GM23338 (cell line): ENCODE measurements around the gene CNTN5. TPM values are rescaled to one million over a fixed set of nuclear protein-coding genes. Genes with fewer than 3 reads are reported as not detected.

ENCODE experiments used
- ATAC-seq: fragments of 200-7000 bp; cut with Tn5 transposase; 3 replicates; pipeline ENCODE4 v1.9.1; 2020
- DNase-seq: peaks from one replicate; pipeline ENCODE4 v3.0.0-alpha.2; 2015; ENCODE audit warnings: low spot score
- H2AFZ ChIP-seq: fragments of 200-600 bp; sonication (generic); 2 replicates; pipeline ENCODE4 v1.8.0; 2016; ENCODE audit warnings: antibody characterized with exemption, mild to moderate bottlenecking, moderate library complexity
- H3F3A ChIP-seq: fragments of 200-600 bp; sonication (generic); replicated peaks from 2 replicates; pipeline ENCODE4 v1.8.0; 2017; ENCODE audit warnings: antibody characterized with exemption, mixed run types, low read depth
- H3K27ac ChIP-seq: fragments of 200-600 bp; sonication (generic); 2 replicates; pipeline ENCODE4 v1.6.1; 2016; ENCODE audit warnings: low read depth
- H3K27me3 ChIP-seq: fragments of 200-600 bp; sonication (generic); 2 replicates; pipeline ENCODE4 v1.8.0; 2016; ENCODE audit warnings: mild to moderate bottlenecking, mixed run types, moderate library complexity; ENCODE audit not compliant: insufficient read depth
- H3K36me3 ChIP-seq: fragments of 200-600 bp; sonication (generic); 2 replicates; pipeline ENCODE4 v1.8.0; 2016; ENCODE audit warnings: mild to moderate bottlenecking; ENCODE audit not compliant: insufficient read depth
- H3K4me1 ChIP-seq: fragments of 200-600 bp; sonication (generic); 2 replicates; pipeline ENCODE4 v1.8.0; 2016; ENCODE audit warnings: mild to moderate bottlenecking, moderate library complexity; ENCODE audit not compliant: insufficient read depth
- H3K4me2 ChIP-seq: fragments of 200-600 bp; sonication (generic); 2 replicates; pipeline ENCODE4 v1.7.1; 2017; ENCODE audit warnings: mixed run types
- H3K4me3 ChIP-seq: fragments of 200-600 bp; sonication (generic); 2 replicates; pipeline ENCODE4 v1.6.1; 2016; ENCODE audit warnings: mixed run types
- H3K79me2 ChIP-seq: fragments of 200-600 bp; sonication (generic); replicated peaks from 2 replicates; pipeline ENCODE4 v1.8.0; 2017; ENCODE audit warnings: mild to moderate bottlenecking; ENCODE audit not compliant: insufficient read depth
- H3K9me2 ChIP-seq: fragments of 200-600 bp; sonication (generic); 2 replicates; pipeline ENCODE4 v1.8.0; 2017; ENCODE audit not compliant: insufficient read depth
- H4K20me1 ChIP-seq: fragments of 200-600 bp; sonication (generic); replicated peaks from 2 replicates; pipeline ENCODE4 v1.8.0; 2017; ENCODE audit warnings: mild to moderate bottlenecking; ENCODE audit not compliant: insufficient read depth
- H3K27ac Mint-ChIP-seq: 2 replicates; pipeline ENCODE4 v1.8.0; 2020; ENCODE audit warnings: inconsistent platforms, mild to moderate bottlenecking, moderate library complexity, mixed read lengths
- H3K27me3 Mint-ChIP-seq: 3 replicates; pipeline ENCODE4 v1.8.0; 2022; ENCODE audit warnings: low read depth, mild to moderate bottlenecking, moderate library complexity, mixed read lengths, inconsistent platforms; ENCODE audit not compliant: insufficient read depth, poor library complexity
- H3K36me3 Mint-ChIP-seq: 3 replicates; pipeline ENCODE4 v1.8.0; 2021; ENCODE audit warnings: low read depth, mild to moderate bottlenecking, inconsistent platforms, moderate library complexity, mixed read lengths
- H3K4me1 Mint-ChIP-seq: 3 replicates; pipeline ENCODE4 v1.8.0; 2020; ENCODE audit warnings: mild to moderate bottlenecking, inconsistent platforms, mixed read lengths
- H3K4me3 Mint-ChIP-seq: 3 replicates; pipeline ENCODE4 v1.8.0; 2021; ENCODE audit warnings: moderate library complexity, mild to moderate bottlenecking, inconsistent platforms, mixed read lengths
- H3K9me3 Mint-ChIP-seq: 3 replicates; pipeline ENCODE4 v1.8.0; 2020; ENCODE audit warnings: moderate library complexity, mild to moderate bottlenecking, inconsistent platforms, mixed read lengths
- CREB1 ChIP-seq: fragments of 250-450 bp; sonication (Bioruptor Pico); IDR thresholded peaks from 2 replicates; pipeline ENCODE4 v1.5.0; 2020; ENCODE audit warnings: low read depth, mild to moderate bottlenecking, moderate library complexity
- CTCF ChIP-seq, 2 experiments: fragments of 200-600 bp in 1 of 2; sonication (generic) in 1 of 2; conservative IDR thresholded peaks; 2 replicates each; pipeline versions ENCODE4 v1.5.1 to v1.6.1; 2016 to 2017; ENCODE audit warnings: antibody characterized with exemption in 2 of 2, low read depth in 2 of 2, mild to moderate bottlenecking in 2 of 2, moderate library complexity in 1 of 2
- EZH2 ChIP-seq: fragments of 200-600 bp; sonication (generic); IDR thresholded peaks from one replicate; pipeline ENCODE4 v1.8.0; 2017; ENCODE audit warnings: antibody characterized with exemption, mild to moderate bottlenecking, low read depth; ENCODE audit not compliant: unreplicated experiment
- EZH2phosphoT487 ChIP-seq: fragments of 200-600 bp; sonication (generic); IDR thresholded peaks from one replicate; pipeline ENCODE4 v1.8.1; 2018; ENCODE audit warnings: antibody characterized with exemption; ENCODE audit not compliant: unreplicated experiment
- JUNB ChIP-seq: IDR thresholded peaks from one replicate; pipeline ENCODE4 v1.6.1; 2016; ENCODE audit warnings: antibody characterized with exemption; ENCODE audit not compliant: unreplicated experiment
- NANOG ChIP-seq: IDR thresholded peaks from 2 replicates; pipeline ENCODE4 v1.6.1; 2016; ENCODE audit warnings: antibody characterized with exemption, borderline replicate concordance
- POLR2AphosphoS5 ChIP-seq: IDR thresholded peaks from 2 replicates; pipeline ENCODE4 v1.6.1; 2016; ENCODE audit warnings: antibody characterized with exemption, low read depth
- STAT1 ChIP-seq: IDR thresholded peaks from one replicate; pipeline ENCODE4 v1.6.1; 2016; ENCODE audit warnings: antibody characterized with exemption; ENCODE audit not compliant: unreplicated experiment
- ZNF114 ChIP-seq: fragments of 250-450 bp; sonication (Bioruptor Pico); IDR thresholded peaks from 2 replicates; pipeline ENCODE4 v1.5.0; 2020; ENCODE audit warnings: mild to moderate bottlenecking, moderate library complexity
- ZNF331 ChIP-seq: fragments of 250-450 bp; sonication (Bioruptor Pico); IDR thresholded peaks from 2 replicates; pipeline ENCODE4 v1.5.0; 2020; ENCODE audit warnings: low read depth, mild to moderate bottlenecking, moderate library complexity
- ZNF462 ChIP-seq: fragments of 250-450 bp; sonication (Bioruptor Pico); IDR thresholded peaks from 2 replicates; pipeline ENCODE4 v1.5.0; 2020; ENCODE audit warnings: mild to moderate bottlenecking, moderate library complexity
- polyA plus RNA-seq: library from polyadenylated mRNA; unstranded; fragments of >200 nt; fragmentation: Nextera tagmentation; extraction: Ambion mirVana; gene quantifications from 2 replicates; pipeline ENCODE4 v1.2.1, GENCODE V29; 2016
- total RNA-seq: library from RNA; depleted of rRNA; stranded (reverse); fragments of >200 nt; shearing (Covaris generic); gene quantifications from 2 replicates; pipeline ENCODE4 v1.2.3, GENCODE V29; 2014
- TF ChIP-seq, protein P1 (sequence below): IDR thresholded peaks from one replicate; pipeline ENCODE4 v1.6.1; 2018; ENCODE audit warnings: antibody characterized with exemption; ENCODE audit not compliant: unreplicated experiment
- TF ChIP-seq, protein P2 (sequence below): IDR thresholded peaks from 2 replicates; pipeline ENCODE4 v1.6.1; 2016; ENCODE audit warnings: antibody characterized with exemption

Gene CNTN5
- total and polyA plus RNA-seq, 2 experiments from 2014 or later = not detected

DNA sequence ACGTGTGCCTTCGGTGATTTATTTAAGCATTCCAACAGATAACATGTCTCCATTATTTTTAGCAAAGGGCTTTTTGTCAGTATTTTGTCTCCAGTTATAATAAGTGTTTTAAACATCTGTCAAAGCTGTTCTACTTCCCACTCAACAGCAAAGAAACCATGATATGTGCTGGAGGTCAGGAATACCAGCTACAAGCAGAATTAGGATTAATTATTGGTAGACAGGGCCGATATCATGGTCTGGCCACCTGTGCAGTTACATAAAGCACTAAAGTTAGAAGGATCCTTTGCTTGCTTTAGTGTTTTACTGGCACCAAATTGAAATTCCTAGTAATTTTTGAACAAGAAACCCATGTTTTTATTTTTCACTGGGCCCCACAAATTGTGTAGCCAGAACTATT is 1075.1 kb downstream of the CNTN5 start:
- H3K27ac ChIP-seq = no peak overlapping the region
- no peaks in the 10 kb centered on the region for H3F3A ChIP-seq
- no peaks in the 10 kb centered on the region for H3K9me2 ChIP-seq
- Mint-ChIP-seq H3K36me3 (no peaks in the 10 kb centered on the region), H3K4me1 (peaks cover 24% of the 10 kb centered on the region), H3K27ac (no peak overlapping the region), H3K27me3 (no peaks in the 10 kb centered on the region), H3K9me3 (no peaks in the 10 kb centered on the region; the same call in 2 of the 3 replicates), H3K4me3 (no peak overlapping the region)
- no peaks in the 10 kb centered on the region for H3K36me3 ChIP-seq
- no peaks in the 10 kb centered on the region for H4K20me1 ChIP-seq
- H3K4me1 ChIP-seq = peaks cover 14% of the 10 kb centered on the region
- no peak for ATAC-seq
- H3K79me2 ChIP-seq = no peaks in the 10 kb centered on the region
- no peak overlapping the region; the same call in 1 of the 2 replicates for H2AFZ ChIP-seq
- no peak for DNase-seq
- H3K4me3 ChIP-seq = no peak overlapping the region
- H3K27me3 ChIP-seq = no peaks in the 10 kb centered on the region
- no peak overlapping the region for H3K4me2 ChIP-seq
- TF ChIP-seq EZH2 = no peak
- TF ChIP-seq, protein P1, sequence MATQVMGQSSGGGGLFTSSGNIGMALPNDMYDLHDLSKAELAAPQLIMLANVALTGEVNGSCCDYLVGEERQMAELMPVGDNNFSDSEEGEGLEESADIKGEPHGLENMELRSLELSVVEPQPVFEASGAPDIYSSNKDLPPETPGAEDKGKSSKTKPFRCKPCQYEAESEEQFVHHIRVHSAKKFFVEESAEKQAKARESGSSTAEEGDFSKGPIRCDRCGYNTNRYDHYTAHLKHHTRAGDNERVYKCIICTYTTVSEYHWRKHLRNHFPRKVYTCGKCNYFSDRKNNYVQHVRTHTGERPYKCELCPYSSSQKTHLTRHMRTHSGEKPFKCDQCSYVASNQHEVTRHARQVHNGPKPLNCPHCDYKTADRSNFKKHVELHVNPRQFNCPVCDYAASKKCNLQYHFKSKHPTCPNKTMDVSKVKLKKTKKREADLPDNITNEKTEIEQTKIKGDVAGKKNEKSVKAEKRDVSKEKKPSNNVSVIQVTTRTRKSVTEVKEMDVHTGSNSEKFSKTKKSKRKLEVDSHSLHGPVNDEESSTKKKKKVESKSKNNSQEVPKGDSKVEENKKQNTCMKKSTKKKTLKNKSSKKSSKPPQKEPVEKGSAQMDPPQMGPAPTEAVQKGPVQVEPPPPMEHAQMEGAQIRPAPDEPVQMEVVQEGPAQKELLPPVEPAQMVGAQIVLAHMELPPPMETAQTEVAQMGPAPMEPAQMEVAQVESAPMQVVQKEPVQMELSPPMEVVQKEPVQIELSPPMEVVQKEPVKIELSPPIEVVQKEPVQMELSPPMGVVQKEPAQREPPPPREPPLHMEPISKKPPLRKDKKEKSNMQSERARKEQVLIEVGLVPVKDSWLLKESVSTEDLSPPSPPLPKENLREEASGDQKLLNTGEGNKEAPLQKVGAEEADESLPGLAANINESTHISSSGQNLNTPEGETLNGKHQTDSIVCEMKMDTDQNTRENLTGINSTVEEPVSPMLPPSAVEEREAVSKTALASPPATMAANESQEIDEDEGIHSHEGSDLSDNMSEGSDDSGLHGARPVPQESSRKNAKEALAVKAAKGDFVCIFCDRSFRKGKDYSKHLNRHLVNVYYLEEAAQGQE = no peak
- TF ChIP-seq ZNF331 (CRISPR knock-in tag) = no peak
- no peak for TF ChIP-seq STAT1
- no peak for TF ChIP-seq POLR2AphosphoS5
- TF ChIP-seq, protein P2, sequence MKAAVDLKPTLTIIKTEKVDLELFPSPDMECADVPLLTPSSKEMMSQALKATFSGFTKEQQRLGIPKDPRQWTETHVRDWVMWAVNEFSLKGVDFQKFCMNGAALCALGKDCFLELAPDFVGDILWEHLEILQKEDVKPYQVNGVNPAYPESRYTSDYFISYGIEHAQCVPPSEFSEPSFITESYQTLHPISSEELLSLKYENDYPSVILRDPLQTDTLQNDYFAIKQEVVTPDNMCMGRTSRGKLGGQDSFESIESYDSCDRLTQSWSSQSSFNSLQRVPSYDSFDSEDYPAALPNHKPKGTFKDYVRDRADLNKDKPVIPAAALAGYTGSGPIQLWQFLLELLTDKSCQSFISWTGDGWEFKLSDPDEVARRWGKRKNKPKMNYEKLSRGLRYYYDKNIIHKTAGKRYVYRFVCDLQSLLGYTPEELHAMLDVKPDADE = no peak
- TF ChIP-seq CREB1 (CRISPR knock-in tag) = no peak
- no peak for TF ChIP-seq JUNB
- no peak for TF ChIP-seq EZH2phosphoT487
- TF ChIP-seq ZNF114 = no peak
- no peak for TF ChIP-seq NANOG
- no peak for TF ChIP-seq ZNF462 (CRISPR knock-in tag)
- no peak for TF ChIP-seq CTCF (conservative IDR thresholded peaks at IDR 0.05; ENCODE audit: low read depth in 2 of 2)
